Bronchial epithelial cell (primary cell): ENCODE measurements around the gene PLXND1. TPM values are rescaled to one million over a fixed set of nuclear protein-coding genes. Genes with fewer than 3 reads are reported as not detected.

Experiments
- DNase-seq: peaks from one replicate; pipeline ENCODE4 v3.0.0-alpha.2; 2010; ENCODE audit warnings: low read depth
- FAIRE-seq: peaks from 2 replicates; lab custom pipeline; 2011; peaks lifted over from hg19 to GRCh38; lab: Jason Lieb, UNC
- H3K27me3 ChIP-seq: 2 replicates; pipeline ENCODE4 v1.5.1; 2011; ENCODE audit warnings: low read length; ENCODE audit not compliant: control insufficient read depth, insufficient read depth
- H3K36me3 ChIP-seq: 2 replicates; pipeline ENCODE4 v1.5.1; 2011; ENCODE audit warnings: low read length; ENCODE audit not compliant: control insufficient read depth, insufficient read depth
- H3K4me3 ChIP-seq: 2 replicates; pipeline ENCODE4 v1.5.1; 2011; ENCODE audit warnings: mild to moderate bottlenecking, low read depth, low read length, control low read depth
- CTCF ChIP-seq: IDR thresholded peaks from 2 replicates; pipeline ENCODE4 v1.5.1; 2011; ENCODE audit warnings: mild to moderate bottlenecking, moderate library complexity, low read length, control low read depth, inconsistent platforms; ENCODE audit not compliant: insufficient read depth, severe bottlenecking
- total RNA-seq: library from RNA; depleted of rRNA; stranded (reverse); fragments of >200 nt; gene quantifications from 2 replicates; pipeline ENCODE4 v1.2.1, GENCODE V29; 2014

Gene PLXND1
- total RNA-seq, 1 donor from 2014 or later, result 2.4 TPM

GRCh38 chr3:129605203-129605921 lies 1.1 kb downstream of the PLXND1 start:
- FAIRE-seq (no peak), DNase-seq (no peak)
- peaks cover 10% of the 10 kb centered on the region for H3K27me3 ChIP-seq
- H3K4me3 ChIP-seq, result peak overlapping the region; percentile 2
- no peak for TF ChIP-seq CTCF
- no peaks in the 10 kb centered on the region for H3K36me3 ChIP-seq

GRCh38 chr3:129604767-129605166 lies 1.7 kb downstream of the PLXND1 start:
- FAIRE-seq, result no peak
- Histone ChIP-seq H3K27me3 (peaks cover 10% of the 10 kb centered on the region), H3K4me3 (no peak overlapping the region), H3K36me3 (no peaks in the 10 kb centered on the region)
- DNase-seq, result no peak
- no peak for TF ChIP-seq CTCF

- FAIRE-seq (peak; percentile 72), DNase-seq (no peak)
- Histone ChIP-seq H3K36me3 (no peaks in the 10 kb centered on the region), H3K4me3 (no peak overlapping the region), H3K27me3 (peaks cover 10% of the 10 kb centered on the region)
- no peak for TF ChIP-seq CTCF
Observed at GRCh38 chr3:129603991-129604749, 2.3 kb downstream of the PLXND1 start.

- Histone ChIP-seq H3K4me3 (no peak overlapping the region), H3K27me3 (peaks cover 10% of the 10 kb centered on the region), H3K36me3 (no peaks in the 10 kb centered on the region)
- no peak for TF ChIP-seq CTCF
- FAIRE-seq, result no peak
- DNase-seq, result no peak
Observed at GRCh38 chr3:129603561-129603942, 2.9 kb downstream of the PLXND1 start.

- DNase-seq, result no peak
- TF ChIP-seq CTCF, result no peak
- Histone ChIP-seq H3K27me3 (peaks cover 10% of the 10 kb centered on the region), H3K4me3 (no peak overlapping the region), H3K36me3 (no peaks in the 10 kb centered on the region)
- FAIRE-seq, result no peak
Observed at GRCh38 chr3:129602730-129603560, 3.5 kb downstream of the PLXND1 start.
